Activated naive CD4-positive, alpha-beta T cell treated with anti-CD3 and anti-CD28 coated beads for 36 hours (primary cell): ENCODE measurements around the gene ZFYVE9. TPM values are rescaled to one million over a fixed set of nuclear protein-coding genes. Genes with fewer than 3 reads are reported as not detected.

Source experiments
- CTCF ChIA-PET: fragments of 350-600 bp; sonication (Branson Sonifier 250); formaldehyde crosslinking; loops from one replicate; lab custom pipeline; 2021; ENCODE audit warnings: antibody characterized with exemption; lab: Charles Lee
- DNase-seq: peaks from one replicate; pipeline ENCODE4 v3.0.0-alpha.2; 2020
- H3K27ac Mint-ChIP-seq: one replicate; pipeline ENCODE4 v1.8.0; 2021; ENCODE audit warnings: mild to moderate bottlenecking, mixed read lengths
- H3K27me3 Mint-ChIP-seq: one replicate; pipeline ENCODE4 v1.8.0; 2021; ENCODE audit warnings: low read depth, mixed read lengths
- H3K36me3 Mint-ChIP-seq: one replicate; pipeline ENCODE4 v1.8.0; 2021; ENCODE audit warnings: low read depth, mixed read lengths
- H3K4me1 Mint-ChIP-seq: one replicate; pipeline ENCODE4 v1.8.0; 2021; ENCODE audit warnings: low read depth, mixed read lengths
- H3K4me3 Mint-ChIP-seq: one replicate; pipeline ENCODE4 v1.8.0; 2021; ENCODE audit warnings: mild to moderate bottlenecking, moderate library complexity, mixed read lengths
- H3K9me3 Mint-ChIP-seq: one replicate; pipeline ENCODE4 v1.8.0; 2021; ENCODE audit warnings: mixed read lengths
- intact Hi-C: fragments of 100-400 bp; cut with micrococcal nuclease; formaldehyde crosslinking; loops from one replicate; pipeline ENCODE4 v1.15.1; 2023
- total RNA-seq, 2 experiments: library from RNA; stranded (reverse); gene quantifications; one replicate each; pipeline ENCODE4 v1.2.3, GENCODE V29; 2021

The ZFYVE9 gene
- total RNA-seq, 2 experiments from 2014 or later = 3.0 to 3.5 TPM

DNA sequence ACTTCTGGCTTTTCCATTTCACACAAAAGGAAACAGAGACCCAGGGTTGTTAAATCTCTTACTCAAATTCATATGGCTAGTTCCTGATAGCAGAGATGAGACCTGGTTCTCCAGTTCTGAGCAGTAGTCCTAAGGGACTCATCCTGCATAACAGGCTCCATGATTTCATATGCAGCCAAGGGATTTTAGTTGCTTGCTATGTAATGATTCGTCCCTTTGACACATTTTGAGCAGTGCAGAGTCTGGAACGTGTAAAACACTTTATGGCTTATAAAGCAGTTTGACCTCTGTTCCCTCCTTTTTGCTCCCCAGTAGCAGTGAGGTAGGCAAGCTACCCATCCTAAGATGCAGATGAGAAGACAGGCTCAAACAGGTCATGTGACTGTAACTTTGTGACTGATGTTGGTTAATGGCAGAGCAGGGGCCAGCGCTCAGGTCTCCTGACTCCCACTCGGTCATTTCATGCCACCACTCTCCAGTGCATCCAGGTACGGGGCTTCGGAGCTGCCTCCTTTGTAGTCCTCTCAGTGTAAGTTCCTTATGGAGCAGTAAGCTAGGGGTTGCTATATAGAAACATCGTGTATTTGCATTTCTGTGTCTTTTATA lies 199.9 kb downstream of the ZFYVE9 start:
- no peaks in the 10 kb centered on the region for H3K27me3 Mint-ChIP-seq

DNA sequence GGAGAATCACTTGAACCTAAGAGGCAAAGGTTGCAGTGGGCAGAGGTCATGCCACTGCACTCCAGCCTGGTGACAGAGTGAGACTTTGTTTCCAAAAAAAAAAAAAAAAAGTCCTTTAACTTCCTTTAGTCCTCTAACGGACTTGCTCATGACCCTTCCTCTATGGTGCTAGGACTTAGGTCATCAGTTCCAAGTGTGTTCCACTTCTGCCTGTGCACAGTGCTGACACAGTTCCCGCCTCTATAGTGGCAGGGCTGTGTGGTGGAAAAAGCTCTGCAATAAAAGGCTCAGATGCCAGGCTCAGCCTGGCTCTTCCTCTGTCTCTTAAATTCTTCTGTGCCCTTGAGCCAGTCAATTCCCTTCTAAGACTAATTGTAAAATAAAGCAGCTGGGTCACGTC lies 202.1 kb downstream of the ZFYVE9 start:
- no peaks in the 10 kb centered on the region for H3K9me3 Mint-ChIP-seq
- intact Hi-C loops = no loop called here
- no peaks in the 10 kb centered on the region for H3K27me3 Mint-ChIP-seq
- H3K4me1 Mint-ChIP-seq = peaks cover 6% of the 10 kb centered on the region
- no peaks in the 10 kb centered on the region for H3K36me3 Mint-ChIP-seq
- no peak overlapping the region for H3K27ac Mint-ChIP-seq
- CTCF ChIA-PET = no interaction called here
- H3K4me3 Mint-ChIP-seq = no peak overlapping the region
- no peak for DNase-seq

More for the DNA sequence above, 199.9 kb downstream of the ZFYVE9 start:
- Mint-ChIP-seq H3K27ac (no peak overlapping the region), H3K4me1 (no peaks in the 10 kb centered on the region), H3K9me3 (no peaks in the 10 kb centered on the region), H3K36me3 (peaks cover 3% of the 10 kb centered on the region), H3K4me3 (no peak overlapping the region)
- DNase-seq = no peak
- CTCF ChIA-PET = no interaction called here
- intact Hi-C loops = no loop called here

DNA sequence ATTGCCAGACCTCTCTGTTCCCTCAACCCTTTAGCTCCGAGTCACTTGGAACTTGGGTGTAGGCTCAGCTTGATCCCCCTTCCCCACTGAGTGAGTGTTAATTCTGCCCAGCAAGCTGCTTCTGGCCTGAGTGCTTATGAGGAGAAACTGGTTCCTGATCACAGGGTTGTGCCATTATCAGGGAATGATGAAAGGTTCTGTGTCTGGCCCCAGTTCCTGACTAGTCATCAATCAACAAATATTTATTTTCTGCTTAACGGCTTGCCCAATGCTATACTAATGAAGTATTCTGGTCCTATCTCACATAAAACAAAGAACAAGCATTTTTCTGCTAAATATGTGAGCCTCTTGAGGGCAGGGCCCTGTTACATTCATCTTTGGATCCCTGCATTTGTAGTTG lies 203.4 kb downstream of the ZFYVE9 start:
- CTCF ChIA-PET = no interaction called here
- intact Hi-C loops = no loop called here
- no peak for DNase-seq
- Mint-ChIP-seq H3K36me3 (peaks cover 1% of the 10 kb centered on the region), H3K27me3 (no peaks in the 10 kb centered on the region), H3K27ac (no peak overlapping the region), H3K4me1 (peaks cover 6% of the 10 kb centered on the region), H3K4me3 (no peak overlapping the region), H3K9me3 (no peaks in the 10 kb centered on the region)

DNA sequence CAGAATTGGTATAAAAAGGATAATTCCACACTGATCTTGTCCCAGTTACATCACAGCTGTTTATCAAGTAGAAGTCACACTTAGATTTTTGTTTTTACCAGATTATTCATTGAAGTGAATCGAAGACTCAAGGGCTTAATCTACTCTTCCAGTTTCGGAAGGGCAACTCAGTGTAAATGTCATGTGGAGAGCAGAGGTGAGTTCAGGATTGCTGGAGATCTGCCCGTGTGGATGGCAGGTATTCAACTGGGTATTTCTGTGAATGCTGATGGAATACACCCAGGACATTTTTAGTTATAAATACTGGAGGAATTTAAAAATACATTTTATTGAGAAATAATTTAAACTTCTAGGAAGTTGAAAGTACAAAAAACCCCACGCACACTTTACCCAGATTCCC lies 204.8 kb downstream of the ZFYVE9 start:
- H3K9me3 Mint-ChIP-seq = no peaks in the 10 kb centered on the region
- H3K36me3 Mint-ChIP-seq = peaks cover 1% of the 10 kb centered on the region
- no peak overlapping the region for H3K4me3 Mint-ChIP-seq
- H3K4me1 Mint-ChIP-seq = peaks cover 6% of the 10 kb centered on the region
- no peak overlapping the region for H3K27ac Mint-ChIP-seq
- DNase-seq = no peak
- CTCF ChIA-PET = no interaction called here
- H3K27me3 Mint-ChIP-seq = no peaks in the 10 kb centered on the region
- intact Hi-C loops = no loop called here

DNA sequence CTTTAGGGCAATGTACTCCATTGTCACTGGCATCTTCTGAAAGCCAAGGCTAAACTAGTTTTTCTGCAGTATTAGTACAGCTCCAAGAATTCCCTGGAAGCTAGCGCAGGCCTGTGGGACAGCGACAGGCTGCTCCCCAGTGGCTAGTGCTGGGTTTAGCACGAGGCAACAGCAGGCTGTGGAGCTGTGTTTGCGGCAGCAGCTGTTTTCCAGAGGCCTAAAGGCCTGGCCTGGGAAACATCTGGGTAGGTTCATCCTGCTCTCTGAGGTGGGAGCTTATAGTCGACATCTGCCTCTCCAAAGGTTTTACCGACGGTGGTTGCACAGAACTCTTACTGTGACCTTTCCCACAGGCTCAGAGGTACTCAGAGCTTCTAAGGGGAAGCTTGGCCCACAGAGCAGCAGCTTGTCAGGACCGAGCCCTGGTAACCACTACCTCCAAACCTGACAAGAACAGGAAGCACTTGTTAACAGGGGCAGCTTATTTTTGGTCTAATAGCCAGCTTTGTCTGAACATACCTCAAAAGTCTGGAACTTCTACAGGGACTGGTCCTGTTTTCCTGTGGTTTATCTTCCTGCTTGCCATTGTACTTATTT lies 206.9 kb downstream of the ZFYVE9 start:
- H3K4me3 Mint-ChIP-seq = no peak overlapping the region
- H3K4me1 Mint-ChIP-seq = peaks cover 6% of the 10 kb centered on the region
- peaks cover 4% of the 10 kb centered on the region for H3K36me3 Mint-ChIP-seq
- H3K27me3 Mint-ChIP-seq = no peaks in the 10 kb centered on the region
- CTCF ChIA-PET = interaction anchor here (0.6 to 1.4 kb wide), 4 partner anchors 13 to 135 kb away, joined by 3 to 5 read pairs (median 3); no protein-coding TSS in a partner anchor
- no peak for DNase-seq
- H3K9me3 Mint-ChIP-seq = no peaks in the 10 kb centered on the region
- intact Hi-C loops = no loop called here
- H3K27ac Mint-ChIP-seq = no peak overlapping the region

DNA sequence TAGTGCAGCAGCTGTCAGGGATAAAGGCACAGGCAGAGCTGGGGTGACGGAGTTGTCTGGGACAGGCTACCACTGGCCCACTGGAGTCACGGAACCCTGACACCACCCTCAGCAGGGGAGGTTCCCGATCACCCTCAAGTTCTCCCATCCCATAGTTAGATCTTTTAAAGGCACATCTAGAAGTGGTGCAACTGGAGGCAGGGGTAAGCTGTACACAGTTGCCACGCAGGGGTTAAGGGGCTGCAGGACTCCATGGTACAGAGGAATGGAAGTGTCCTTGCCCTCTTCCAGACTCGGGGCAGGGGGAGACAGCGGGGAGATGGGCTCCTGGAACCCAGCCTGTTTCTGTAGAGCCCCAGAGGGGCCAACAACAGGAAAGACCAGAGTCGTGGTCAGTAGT lies 210.8 kb downstream of the ZFYVE9 start:
- Mint-ChIP-seq H3K36me3 (peaks cover 24% of the 10 kb centered on the region), H3K27ac (no peak overlapping the region)

DNA sequence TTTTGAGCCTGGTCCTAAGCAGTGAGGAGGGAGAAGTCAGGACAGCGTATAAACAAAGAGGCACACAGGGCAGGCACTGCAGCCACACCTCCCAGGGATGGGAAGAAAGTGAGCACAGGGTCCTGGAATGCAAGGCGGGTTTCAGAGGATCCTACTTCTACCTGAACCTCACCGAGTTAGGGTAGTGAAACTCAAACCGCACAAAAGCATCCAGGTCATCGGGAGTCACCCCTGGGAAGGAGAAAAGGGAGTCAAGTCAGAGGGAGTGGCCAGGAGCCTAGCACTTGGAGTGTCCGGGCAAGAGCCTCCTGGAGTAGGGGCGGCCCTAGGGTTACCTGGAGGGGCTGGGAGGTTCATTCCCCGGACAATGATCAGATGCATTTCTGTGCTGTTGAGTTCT lies 213.5 kb downstream of the ZFYVE9 start:
- no peaks in the 10 kb centered on the region for H3K4me1 Mint-ChIP-seq
- peak overlapping the region; percentile 41 for H3K27ac Mint-ChIP-seq
- DNase-seq = no peak
- intact Hi-C loops = no loop called here
- no peak overlapping the region for H3K4me3 Mint-ChIP-seq
- peaks cover 31% of the 10 kb centered on the region for H3K36me3 Mint-ChIP-seq
- H3K9me3 Mint-ChIP-seq = no peaks in the 10 kb centered on the region
- CTCF ChIA-PET = no interaction called here
- H3K27me3 Mint-ChIP-seq = no peaks in the 10 kb centered on the region

More for the DNA sequence above, 210.8 kb downstream of the ZFYVE9 start:
- Mint-ChIP-seq H3K4me1 (peaks cover 3% of the 10 kb centered on the region), H3K9me3 (no peaks in the 10 kb centered on the region), H3K27me3 (no peaks in the 10 kb centered on the region), H3K4me3 (no peak overlapping the region)
- intact Hi-C loops = no loop called here
- CTCF ChIA-PET = no interaction called here
- DNase-seq = no peak

DNA sequence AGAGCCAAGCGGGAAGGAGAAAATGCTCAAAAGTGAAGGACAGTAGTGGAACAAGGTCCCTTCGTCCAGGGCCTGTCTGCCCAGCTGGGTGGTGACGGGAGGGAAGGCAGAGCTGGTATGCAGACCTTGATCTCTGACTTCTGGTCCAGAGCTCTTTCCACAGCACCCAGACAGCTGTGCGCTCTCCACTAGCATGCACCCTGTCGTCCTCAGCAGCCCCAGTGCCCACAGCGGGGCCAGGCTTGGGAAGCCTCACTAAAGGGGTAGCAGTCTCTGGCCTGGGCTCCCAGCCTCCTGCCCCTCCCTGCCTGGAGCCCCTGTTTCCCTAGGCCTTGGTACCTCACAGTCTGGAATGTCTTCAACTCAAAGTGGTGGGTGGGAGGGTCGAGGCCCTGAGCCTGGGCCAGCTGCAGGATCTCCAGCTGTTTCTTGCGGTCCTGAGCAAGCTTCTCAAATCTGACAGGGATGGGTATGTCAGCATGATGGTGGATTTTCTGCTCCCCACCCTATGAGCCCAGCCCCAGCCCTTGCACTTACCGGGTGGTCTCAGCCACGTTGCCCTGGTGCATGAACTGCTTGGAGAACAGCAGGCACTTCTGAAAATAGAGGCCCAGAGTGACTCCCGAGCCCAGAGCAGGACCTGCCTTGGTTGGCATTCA lies 214.1 kb downstream of the ZFYVE9 start:
- H3K9me3 Mint-ChIP-seq = no peaks in the 10 kb centered on the region
- no peaks in the 10 kb centered on the region for H3K27me3 Mint-ChIP-seq
- H3K4me3 Mint-ChIP-seq = no peak overlapping the region
- peaks cover 33% of the 10 kb centered on the region for H3K36me3 Mint-ChIP-seq
- intact Hi-C loops = no loop called here
- H3K4me1 Mint-ChIP-seq = no peaks in the 10 kb centered on the region
- DNase-seq = no peak
- no peak overlapping the region for H3K27ac Mint-ChIP-seq
- CTCF ChIA-PET = no interaction called here

DNA sequence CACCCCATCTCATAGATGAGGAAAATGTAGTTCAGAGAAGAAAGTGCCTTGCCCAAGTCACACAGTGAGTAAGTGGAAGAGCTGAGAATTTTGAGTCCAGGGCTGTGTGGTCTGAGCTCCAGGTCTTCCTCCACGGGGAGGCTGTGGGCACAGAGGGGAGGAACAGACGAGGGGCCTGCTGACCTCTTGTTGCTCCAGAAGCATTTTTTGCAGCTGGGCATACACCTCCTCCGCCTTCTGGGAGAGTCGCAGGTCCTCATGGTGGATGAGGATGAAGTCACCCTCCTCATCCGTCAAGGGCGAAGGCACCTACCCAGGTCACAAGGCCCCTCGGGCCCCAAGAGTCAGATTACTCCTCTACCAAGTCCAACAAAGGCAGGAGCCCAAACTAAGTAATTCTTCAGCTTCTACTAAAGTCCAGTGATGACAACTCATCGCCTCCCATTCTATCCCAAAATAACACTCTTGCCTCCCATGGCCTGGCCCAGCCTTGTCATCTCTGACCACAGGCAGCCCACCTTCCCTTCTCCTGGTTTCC lies 215.0 kb downstream of the ZFYVE9 start:
- no peak for DNase-seq
- CTCF ChIA-PET = no interaction called here
- H3K4me3 Mint-ChIP-seq = no peak overlapping the region
- peaks cover 2% of the 10 kb centered on the region for H3K4me1 Mint-ChIP-seq
- intact Hi-C loops = no loop called here
- H3K27ac Mint-ChIP-seq = no peak overlapping the region
- no peaks in the 10 kb centered on the region for H3K9me3 Mint-ChIP-seq
- peaks cover 40% of the 10 kb centered on the region for H3K36me3 Mint-ChIP-seq
- H3K27me3 Mint-ChIP-seq = no peaks in the 10 kb centered on the region

DNA sequence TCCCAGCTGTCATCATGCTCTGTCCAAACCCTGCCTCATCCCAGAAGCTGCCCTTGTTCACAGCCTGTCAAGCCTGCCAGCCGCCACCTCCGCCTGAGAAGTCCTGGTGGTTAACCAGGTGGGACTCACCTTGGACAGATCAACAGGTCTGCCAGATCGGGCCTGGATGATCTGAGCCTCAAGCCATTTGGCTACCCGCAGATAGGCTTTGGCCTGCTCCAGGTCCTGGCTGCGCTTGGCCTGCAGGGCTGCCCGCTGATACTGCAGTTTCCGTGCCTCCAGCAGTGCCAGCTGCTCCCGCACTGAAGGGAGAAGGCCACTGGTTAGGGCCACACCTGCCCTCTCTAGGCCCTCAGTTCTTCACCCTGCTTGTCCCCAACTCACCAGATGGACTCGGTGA lies 215.5 kb downstream of the ZFYVE9 start:
- H3K36me3 Mint-ChIP-seq = peaks cover 40% of the 10 kb centered on the region

DNA sequence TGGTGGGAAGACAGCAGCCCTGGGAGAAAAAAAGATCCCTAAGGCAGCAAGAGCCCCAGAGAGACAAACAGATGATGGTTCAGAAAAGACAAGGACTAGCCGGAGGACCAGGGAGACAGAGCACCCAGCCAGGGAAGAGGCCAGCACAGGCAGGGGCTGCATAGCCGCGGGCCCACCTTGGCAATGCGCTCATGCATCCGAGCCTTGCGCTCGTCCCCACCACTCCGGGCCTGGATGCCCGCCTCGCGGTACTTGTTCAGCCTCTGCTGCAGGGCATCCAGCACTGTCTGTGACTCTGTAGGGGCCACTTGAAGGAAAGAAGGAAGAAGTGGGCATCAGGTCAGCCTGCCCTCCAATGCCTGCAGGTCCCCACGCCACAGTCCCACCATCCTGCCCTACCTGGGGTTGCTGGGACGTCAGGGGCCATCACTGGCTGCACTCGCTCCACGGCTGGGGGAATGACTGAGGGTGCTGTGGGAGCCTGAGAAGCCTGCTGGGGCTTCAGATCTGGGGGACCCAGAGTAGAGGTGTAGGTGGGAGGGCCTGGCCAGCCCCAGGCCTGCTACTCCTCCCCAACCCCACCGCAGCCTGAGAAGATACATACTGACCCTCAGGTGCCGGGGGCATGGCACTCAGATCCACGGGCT lies 217.1 kb downstream of the ZFYVE9 start:
- no peak for DNase-seq
- H3K4me3 Mint-ChIP-seq = no peak overlapping the region
- H3K4me1 Mint-ChIP-seq = peaks cover 14% of the 10 kb centered on the region
- H3K36me3 Mint-ChIP-seq = peaks cover 37% of the 10 kb centered on the region
- no peaks in the 10 kb centered on the region for H3K27me3 Mint-ChIP-seq
- intact Hi-C loops = no loop called here
- no peaks in the 10 kb centered on the region for H3K9me3 Mint-ChIP-seq
- CTCF ChIA-PET = no interaction called here
- H3K27ac Mint-ChIP-seq = no peak overlapping the region

More for the DNA sequence above, 215.5 kb downstream of the ZFYVE9 start:
- no peak overlapping the region for H3K4me3 Mint-ChIP-seq
- H3K9me3 Mint-ChIP-seq = no peaks in the 10 kb centered on the region
- no peak overlapping the region for H3K27ac Mint-ChIP-seq
- CTCF ChIA-PET = interaction anchor here (0.6 kb wide), 1 partner anchor 113 kb away, joined by 3 read pairs; no protein-coding TSS in a partner anchor
- intact Hi-C loops = no loop called here
- DNase-seq = no peak
- no peaks in the 10 kb centered on the region for H3K27me3 Mint-ChIP-seq
- peaks cover 3% of the 10 kb centered on the region for H3K4me1 Mint-ChIP-seq
